Tibial nerve (tissue), 4 donors: ENCODE results near the gene CMSS1.

Experiments
- CTCF ChIP-seq, 5 experiments: fragments of 200-600 bp in 3 of 5; fragments of 450-650 bp in 2 of 5; sonication (generic) in 3 of 5; IDR thresholded peaks; one replicate each; pipeline ENCODE4 v1.5.1; 2016 to 2019; ENCODE audit warnings: antibody characterized with exemption in 5 of 5, mild to moderate bottlenecking in 3 of 5, moderate library complexity in 2 of 5
- EP300 ChIP-seq, 2 donors: sonication (generic); formaldehyde crosslinking; IDR thresholded peaks; one replicate each; pipeline ENCODE4 v1.6.1; 2017; ENCODE audit warnings: antibody characterized with exemption in 2 of 2, mild to moderate bottlenecking in 1 of 2

DNA sequence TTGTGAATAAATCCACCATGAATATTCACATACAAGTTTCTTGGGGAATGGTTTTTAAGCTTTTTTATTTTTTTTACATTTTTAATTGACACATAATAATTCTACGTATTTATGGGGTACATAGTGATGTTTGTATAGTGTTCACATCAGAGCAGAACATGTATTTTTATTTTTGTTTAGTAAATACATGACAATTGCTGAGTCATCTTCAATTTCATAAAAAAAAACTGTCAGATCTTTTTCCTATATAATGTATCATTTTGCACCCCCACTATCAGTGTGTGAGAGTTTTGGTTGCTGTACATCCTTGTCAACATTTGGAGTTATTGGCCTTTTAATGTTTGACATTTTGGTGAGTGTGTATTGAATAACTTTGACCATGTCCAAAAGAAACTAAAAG is 336.5 kb downstream of the CMSS1 start:
- TF ChIP-seq CTCF (IDR thresholded peaks at IDR 0.05) (no peak), EP300 (IDR thresholded peaks at IDR 0.05) (no peak)
